Non-pigmented ciliary epithelial cell (primary cell): ENCODE measurements around the gene FHL3.

ENCODE experiments used
- DNase-seq: peaks from one replicate; pipeline ENCODE4 v3.0.0-alpha.2; 2010; ENCODE audit warnings: low read depth

FHL3 gene

GRCh38 chr1:38012363-38013226 is 7.3 kb upstream of the FHL3 start, which contains the start of gene UTP11:
TSS of gene UTP11 (plus strand) at chr1:38012734. CDS start at chr1:38012803, 69 bp downstream.
- DNase-seq = peak; percentile 98

GRCh38 chr1:38009841-38010180 is 4.5 kb upstream of the FHL3 start:
- DNase-seq = no peak

- DNase-seq = no peak
Measured at GRCh38 chr1:38009088-38009840, 4.0 kb upstream of the FHL3 start.

GRCh38 chr1:38006008-38006828 is 904 bp upstream of the FHL3 start:
- DNase-seq = no peak

GRCh38 chr1:38004284-38005108 is 818 bp downstream of the FHL3 start:
- DNase-seq = no peak

GRCh38 chr1:38003261-38004250 is 1.8 kb downstream of the FHL3 start:
- no peak for DNase-seq

- DNase-seq = no peak
Measured at GRCh38 chr1:38000529-38001455, 4.5 kb downstream of the FHL3 start.

GRCh38 chr1:38000233-38000528 is 5.1 kb downstream of the FHL3 start:
- no peak for DNase-seq

- DNase-seq = no peak
Measured at GRCh38 chr1:37999430-38000232, 5.7 kb downstream of the FHL3 start.

GRCh38 chr1:37998913-37999429 is 6.3 kb downstream of the FHL3 start:
- DNase-seq = no peak

- DNase-seq = no peak
Measured at GRCh38 chr1:37998089-37998808, 7.1 kb downstream of the FHL3 start.

GRCh38 chr1:37997256-37998088 is 7.8 kb downstream of the FHL3 start:
- DNase-seq = no peak

- no peak for DNase-seq
Measured at GRCh38 chr1:37995751-37996345, 9.5 kb downstream of the FHL3 start.

GRCh38 chr1:37994886-37995566 is 10.3 kb downstream of the FHL3 start:
- DNase-seq = no peak

GRCh38 chr1:37989361-37989930 is 15.9 kb downstream of the FHL3 start:
- no peak for DNase-seq
